OCI-LY7 (cell line): Measurements from ENCODE around the gene REX1BD.

Experiments
- EZH2phosphoT487 ChIP-seq: fragments of 200-600 bp; sonication (generic); IDR thresholded peaks from 2 replicates; pipeline ENCODE4 v1.6.1; 2018; ENCODE audit warnings: low read depth, borderline replicate concordance, mild to moderate bottlenecking, mixed run types, antibody characterized with exemption, low read length, moderate library complexity, mixed read lengths
- TF ChIP-seq, protein P1 (sequence below): fragments of 200-600 bp; sonication (generic); conservative IDR thresholded peaks from 2 replicates; pipeline ENCODE4 v1.5.1; 2014; ENCODE audit warnings: mild to moderate bottlenecking, antibody characterized with exemption, low read length, moderate library complexity, mixed read lengths

DNA sequence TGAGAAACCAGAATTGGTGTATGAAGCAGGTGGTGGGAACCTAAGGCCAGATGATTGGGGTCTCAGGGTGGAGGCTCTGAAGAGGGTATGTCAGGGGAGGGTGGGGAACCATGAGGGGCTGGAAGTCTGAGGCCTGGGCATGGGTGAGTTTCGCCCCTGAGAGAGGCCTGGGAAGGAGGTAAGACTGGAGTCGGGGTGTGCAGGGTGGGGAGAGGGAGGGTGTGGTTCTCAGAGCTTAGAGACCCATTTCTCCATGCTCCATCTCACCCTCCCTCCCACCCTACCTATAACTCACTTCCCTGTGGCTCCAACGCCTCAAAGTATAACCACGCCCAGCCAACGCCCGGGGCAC lies 47.2 kb downstream of the REX1BD start:
- TF ChIP-seq, protein P1, sequence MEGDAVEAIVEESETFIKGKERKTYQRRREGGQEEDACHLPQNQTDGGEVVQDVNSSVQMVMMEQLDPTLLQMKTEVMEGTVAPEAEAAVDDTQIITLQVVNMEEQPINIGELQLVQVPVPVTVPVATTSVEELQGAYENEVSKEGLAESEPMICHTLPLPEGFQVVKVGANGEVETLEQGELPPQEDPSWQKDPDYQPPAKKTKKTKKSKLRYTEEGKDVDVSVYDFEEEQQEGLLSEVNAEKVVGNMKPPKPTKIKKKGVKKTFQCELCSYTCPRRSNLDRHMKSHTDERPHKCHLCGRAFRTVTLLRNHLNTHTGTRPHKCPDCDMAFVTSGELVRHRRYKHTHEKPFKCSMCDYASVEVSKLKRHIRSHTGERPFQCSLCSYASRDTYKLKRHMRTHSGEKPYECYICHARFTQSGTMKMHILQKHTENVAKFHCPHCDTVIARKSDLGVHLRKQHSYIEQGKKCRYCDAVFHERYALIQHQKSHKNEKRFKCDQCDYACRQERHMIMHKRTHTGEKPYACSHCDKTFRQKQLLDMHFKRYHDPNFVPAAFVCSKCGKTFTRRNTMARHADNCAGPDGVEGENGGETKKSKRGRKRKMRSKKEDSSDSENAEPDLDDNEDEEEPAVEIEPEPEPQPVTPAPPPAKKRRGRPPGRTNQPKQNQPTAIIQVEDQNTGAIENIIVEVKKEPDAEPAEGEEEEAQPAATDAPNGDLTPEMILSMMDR: no peak
- no peak for TF ChIP-seq EZH2phosphoT487
